ENCODE results near the gene SOHLH2.

SOHLH2 gene, protein sequence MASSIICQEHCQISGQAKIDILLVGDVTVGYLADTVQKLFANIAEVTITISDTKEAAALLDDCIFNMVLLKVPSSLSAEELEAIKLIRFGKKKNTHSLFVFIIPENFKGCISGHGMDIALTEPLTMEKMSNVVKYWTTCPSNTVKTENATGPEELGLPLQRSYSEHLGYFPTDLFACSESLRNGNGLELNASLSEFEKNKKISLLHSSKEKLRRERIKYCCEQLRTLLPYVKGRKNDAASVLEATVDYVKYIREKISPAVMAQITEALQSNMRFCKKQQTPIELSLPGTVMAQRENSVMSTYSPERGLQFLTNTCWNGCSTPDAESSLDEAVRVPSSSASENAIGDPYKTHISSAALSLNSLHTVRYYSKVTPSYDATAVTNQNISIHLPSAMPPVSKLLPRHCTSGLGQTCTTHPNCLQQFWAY
- total RNA-seq: 0 reads per million in 2 donors

DNA sequence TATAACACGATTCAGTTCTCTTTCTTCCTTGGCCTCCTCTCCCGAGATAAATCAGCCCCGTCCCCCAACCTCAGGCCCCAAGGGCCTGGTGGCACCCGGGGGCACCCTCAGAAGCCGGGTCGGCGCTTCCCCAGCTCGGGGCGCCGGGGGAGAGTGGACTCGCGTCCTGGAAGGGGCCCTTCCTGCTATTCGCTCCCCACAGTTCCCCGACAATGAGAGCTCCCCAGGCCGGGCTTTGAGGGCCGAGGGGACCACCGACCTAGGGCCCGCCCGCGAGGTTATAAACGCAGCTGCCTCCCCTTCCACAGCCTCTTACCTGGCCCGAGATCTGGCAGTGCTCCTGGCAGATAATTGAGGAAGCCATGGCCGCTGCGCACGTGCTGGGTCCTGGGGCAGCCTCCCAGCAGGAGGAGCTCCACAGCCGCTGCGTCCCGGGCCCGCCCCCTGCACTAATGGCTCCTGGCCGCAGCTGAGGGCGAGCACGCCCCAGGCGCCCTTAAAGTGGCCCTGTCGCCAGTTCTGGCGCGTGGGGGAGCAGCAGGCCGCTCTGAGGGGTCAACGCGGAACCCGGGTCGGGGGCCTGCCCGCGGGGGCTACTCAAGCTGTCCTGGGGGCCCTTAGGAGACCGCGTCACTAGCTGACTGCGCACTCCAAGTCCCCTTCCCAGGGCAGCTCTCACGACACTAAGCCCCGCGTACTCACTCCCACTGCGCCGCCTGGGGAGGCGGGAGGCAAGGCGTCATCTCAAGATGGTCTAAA lies at the start of gene SOHLH2:
Gene SOHLH2, minus strand, starts transcription at position 394 of the 759 bp plus-strand sequence. Its CDS starts 30 bp downstream, at position 364.
- no peak for DNase-seq

GRCh38 chr13:36261976-36262375 lies 47.6 kb upstream of the SOHLH2 start:
- no peak for DNase-seq

GRCh38 chr13:36261011-36261410 lies 46.7 kb upstream of the SOHLH2 start:
- DNase-seq: no peak

GRCh38 chr13:36259361-36260137 lies 45.2 kb upstream of the SOHLH2 start:
- no peak for DNase-seq

- no peak for DNase-seq
These were observed 44.5 kb upstream of the SOHLH2 start for GRCh38 chr13:36258831-36259230.

DNA sequence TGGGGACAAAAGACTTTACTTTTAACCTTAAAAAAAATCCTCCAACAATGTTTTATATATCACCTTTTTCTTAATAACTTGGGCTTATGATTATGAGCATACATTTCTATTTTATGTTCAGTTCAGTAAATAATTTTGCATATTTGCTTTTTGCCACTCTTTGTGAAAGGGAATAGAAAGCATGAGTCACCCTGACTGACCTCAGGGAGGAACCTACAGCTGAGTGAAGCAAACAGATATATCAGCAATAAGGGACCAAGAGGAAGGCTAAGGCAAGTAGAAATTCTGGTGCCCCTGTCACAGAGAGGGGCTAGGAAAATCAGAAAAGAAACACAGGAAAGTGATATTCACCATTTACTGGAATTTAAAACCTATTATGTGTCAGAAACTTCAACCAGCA lies 37.2 kb upstream of the SOHLH2 start:
- no peak for DNase-seq

GRCh38 chr13:36251017-36251416 lies 36.7 kb upstream of the SOHLH2 start:
- no peak for DNase-seq

DNA sequence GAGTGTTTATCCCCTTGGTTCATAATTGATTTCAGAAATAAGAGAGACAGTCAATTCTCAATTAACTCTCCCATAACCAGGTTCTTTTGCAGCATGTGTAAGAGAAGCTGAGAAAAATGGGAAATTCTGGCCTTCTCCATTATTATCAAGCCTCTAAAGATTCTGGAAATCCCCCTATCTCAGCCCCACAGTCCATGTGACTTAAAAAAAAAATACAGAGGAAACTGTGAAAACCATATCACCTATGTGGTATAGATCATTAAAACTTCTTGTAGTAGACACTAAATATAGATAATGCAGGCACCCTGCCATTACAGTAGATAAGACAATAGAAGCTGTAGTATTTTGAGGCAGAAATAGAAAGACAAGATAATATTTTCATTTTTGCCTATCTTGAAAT lies 34.3 kb upstream of the SOHLH2 start:
- DNase-seq: no peak

GRCh38 chr13:36244990-36245389 lies 30.6 kb upstream of the SOHLH2 start:
- DNase-seq: no peak

DNA sequence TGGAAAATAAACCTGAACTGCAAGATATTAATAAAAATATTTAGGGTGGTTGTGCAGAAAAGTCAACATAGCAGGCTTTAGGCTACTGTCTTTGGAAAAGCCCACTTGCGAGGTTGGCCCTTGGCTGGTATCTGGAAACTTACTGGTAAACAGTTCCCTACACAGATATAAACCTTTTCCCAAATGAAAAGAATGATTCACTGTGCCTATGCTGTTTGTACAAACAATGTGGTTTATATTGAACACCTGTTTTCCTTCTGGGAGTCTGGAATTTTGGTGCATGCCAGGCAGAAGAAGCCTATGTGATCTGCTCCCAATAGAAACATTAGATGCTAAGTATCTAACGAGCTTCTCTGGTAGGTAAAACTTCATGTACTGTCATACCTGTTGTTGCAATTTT lies 29.7 kb upstream of the SOHLH2 start:
- DNase-seq: no peak

GRCh38 chr13:36242761-36243160 lies 28.4 kb upstream of the SOHLH2 start:
- DNase-seq: no peak

DNA sequence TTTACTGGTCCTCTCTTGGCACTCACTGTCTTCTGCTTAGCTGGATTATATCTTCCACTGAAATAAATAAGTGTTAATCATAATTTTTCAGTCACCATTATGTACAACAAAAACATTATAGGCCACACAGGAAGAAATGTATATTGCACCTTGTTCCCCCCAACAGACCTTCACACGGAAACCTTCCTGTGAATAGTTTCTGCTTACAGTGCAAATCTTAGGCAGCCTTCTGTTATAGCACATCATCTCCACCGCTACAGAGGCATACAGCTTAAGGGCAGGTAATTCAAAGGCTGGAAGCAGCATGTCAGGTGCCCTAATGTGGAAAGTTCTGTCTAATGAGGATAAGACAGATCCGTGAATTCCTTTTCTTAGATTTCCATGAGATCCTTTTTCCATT lies 16.9 kb upstream of the SOHLH2 start:
- DNase-seq: no peak

DNA sequence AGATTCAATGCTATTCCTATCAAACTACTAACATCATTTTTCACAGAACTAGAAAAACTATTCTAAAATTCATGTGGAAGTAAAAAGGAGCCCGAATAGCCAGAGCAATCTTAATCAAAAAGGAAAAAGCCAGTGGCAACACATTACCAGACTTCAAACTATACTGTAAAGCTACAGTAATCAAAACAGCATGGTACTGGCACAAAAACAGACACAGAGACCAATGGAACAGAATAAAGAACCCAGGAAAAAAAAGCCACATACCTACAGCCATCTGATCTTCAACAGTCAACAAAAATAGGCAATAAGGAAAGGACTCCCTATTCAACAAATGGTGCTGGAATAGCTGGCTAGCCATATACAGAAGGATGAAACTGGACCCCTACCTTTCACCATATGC lies 10.4 kb upstream of the SOHLH2 start:
- DNase-seq: no peak

GRCh38 chr13:36219883-36220282 lies 5.5 kb upstream of the SOHLH2 start:
- no peak for DNase-seq

- DNase-seq: no peak
These were observed 3.1 kb upstream of the SOHLH2 start for GRCh38 chr13:36217456-36217855.

DNA sequence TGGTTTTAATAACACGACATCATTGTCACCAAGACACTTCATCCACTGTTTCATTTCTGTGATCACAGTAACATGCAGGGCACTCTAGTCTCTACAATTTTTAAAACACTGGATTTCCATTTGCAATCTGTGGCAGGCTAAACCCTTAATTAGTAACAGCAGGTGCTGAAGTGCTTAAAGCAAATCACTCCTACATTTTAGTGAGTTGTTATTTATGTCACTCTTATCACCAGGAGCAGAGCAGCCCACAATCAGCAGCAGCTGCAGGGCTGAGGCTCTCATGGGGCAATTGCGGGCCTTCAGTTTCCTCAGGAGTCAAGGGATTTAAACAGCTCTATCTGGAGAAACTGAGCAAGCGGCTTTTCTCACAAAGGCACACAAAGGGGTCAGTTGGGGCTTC lies 1.6 kb downstream of the SOHLH2 start:
- DNase-seq: no peak

GRCh38 chr13:36211567-36211966 lies 2.8 kb downstream of the SOHLH2 start:
- DNase-seq: no peak

DNA sequence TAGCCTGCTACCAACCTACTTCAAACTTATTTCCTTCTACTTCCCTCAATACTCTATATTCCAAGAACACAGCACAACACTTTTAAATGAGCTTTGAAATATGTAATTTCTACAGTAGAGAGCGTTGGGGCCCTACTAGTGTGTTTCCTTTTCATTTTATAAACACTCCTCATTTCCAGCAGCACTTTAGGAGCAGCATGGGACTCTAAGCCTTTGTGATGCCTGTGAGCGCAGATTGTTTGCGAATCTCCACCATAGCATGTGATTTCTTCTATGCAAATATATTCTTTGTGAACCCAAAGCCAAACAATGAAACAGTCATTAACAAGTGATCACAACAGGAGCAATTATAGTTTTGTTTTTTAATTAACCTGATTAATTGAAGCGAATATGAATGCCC lies 3.6 kb downstream of the SOHLH2 start:
- no peak for DNase-seq

GRCh38 chr13:36207672-36208071 lies 6.7 kb downstream of the SOHLH2 start:
- no peak for DNase-seq

- no peak for DNase-seq
These were observed 21.1 kb downstream of the SOHLH2 start for GRCh38 chr13:36193151-36193855.

DNA sequence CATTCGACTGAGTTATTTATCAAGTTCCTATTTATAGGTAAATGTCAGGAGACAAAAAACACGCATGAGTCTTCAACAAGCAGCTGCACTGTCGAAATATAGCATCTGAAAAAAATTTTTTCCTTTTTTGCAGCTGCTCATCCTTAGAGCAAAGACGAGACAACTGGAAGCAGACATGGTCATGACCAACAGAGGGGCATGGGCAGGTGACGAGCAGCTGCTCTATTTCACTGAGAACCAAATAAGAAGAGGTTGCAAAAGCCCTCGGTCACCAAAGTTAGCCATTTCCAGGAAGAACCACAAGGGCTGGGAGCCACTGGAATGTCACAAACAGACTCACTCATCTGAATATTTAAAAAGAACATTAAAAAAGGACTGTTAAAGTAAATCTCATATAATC lies 22.2 kb downstream of the SOHLH2 start:
- DNase-seq: no peak

- no peak for DNase-seq
These were observed 23.6 kb downstream of the SOHLH2 start for GRCh38 chr13:36190771-36191170.

DNA sequence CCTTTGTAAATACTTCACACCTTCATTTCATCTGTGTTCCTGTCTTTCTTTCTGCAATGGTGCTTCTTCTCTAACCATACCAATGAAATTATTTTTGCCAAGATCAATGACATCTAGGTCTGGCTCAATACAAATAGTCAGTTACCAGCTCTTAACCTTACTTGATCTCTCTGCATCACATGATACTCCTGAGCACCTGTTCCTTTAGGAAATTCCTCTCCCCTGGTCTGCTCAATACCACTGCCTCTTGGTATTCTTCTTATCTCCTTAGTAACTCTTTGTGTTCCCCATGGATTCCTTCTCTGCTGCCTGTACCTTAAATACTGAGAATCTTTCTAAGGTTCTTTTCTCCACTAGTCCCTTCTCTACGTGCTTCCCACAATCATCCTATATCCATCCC lies 25.9 kb downstream of the SOHLH2 start:
- no peak for DNase-seq

Data from T-helper 9 cell (primary cell).